Body of pancreas (tissue), 4 donors: Measurements from ENCODE around the gene C1QTNF5. TPM values are rescaled to one million over a fixed set of nuclear protein-coding genes. Genes with fewer than 3 reads are reported as not detected.
A peak's percentile ranks its signal among the peaks of the same experiment; 100 is the strongest.

Experiments used
- ATAC-seq: fragments of 150-250 bp; one replicate; pipeline ENCODE4 v1.9.1; 2016
- DNase-seq, 4 donors: peaks; one replicate each; pipeline ENCODE4 v3.0.0-alpha.2; 2019
- H3K27ac ChIP-seq, 4 donors: fragments of 200-600 bp; sonication (generic); 1 replicate in 3 of 4; 2 replicates in 1 of 4; pipeline versions ENCODE4 v1.5.1 to v1.6.1; 2016 to 2019; ENCODE audit warnings: mild to moderate bottlenecking in 1 of 4, mixed read lengths in 1 of 4, moderate library complexity in 1 of 4
- H3K27me3 ChIP-seq, 2 donors: fragments of 200-600 bp; sonication (generic); one replicate each; pipeline ENCODE4 v1.6.0; 2016; ENCODE audit warnings: mild to moderate bottlenecking in 1 of 2
- H3K36me3 ChIP-seq, 2 donors: fragments of 200-600 bp; sonication (generic); replicated peaks in 1 of 2; 2 replicates each; pipeline ENCODE4 v1.5.1; 2016; ENCODE audit warnings: low read depth in 2 of 2; ENCODE audit not compliant: insufficient read depth in 1 of 2
- H3K4me1 ChIP-seq: fragments of 200-600 bp; sonication (generic); one replicate; pipeline ENCODE4 v1.6.0; 2016
- H3K4me3 ChIP-seq, 2 donors: fragments of 200-600 bp; sonication (generic); 1 replicate in 1 of 2; 2 replicates in 1 of 2; pipeline ENCODE4 v1.5.1; 2016 to 2019
- H3K9me3 ChIP-seq, 3 donors: fragments of 200-600 bp; sonication (generic); 1 replicate in 2 of 3; 2 replicates in 1 of 3; pipeline ENCODE4 v1.5.1; 2016
- CTCF ChIP-seq, 7 experiments: fragments of 450-650 bp in 4 of 7; fragments of 200-600 bp in 3 of 7; sonication (generic) in 3 of 7; IDR thresholded peaks; one replicate each; pipeline ENCODE4 v1.5.1; 2016 to 2019; ENCODE audit warnings: antibody characterized with exemption in 7 of 7
- POLR2A ChIP-seq, 3 donors: fragments of 450-650 bp; IDR thresholded peaks; one replicate each; pipeline ENCODE4 v1.6.1; 2016; ENCODE audit warnings: antibody characterized with exemption in 3 of 3, mild to moderate bottlenecking in 2 of 3
- WGBS, 2 donors: methylation state at CpG; one replicate each; pipeline ENCODE4 v1.1.5; 2017; 5-methylcytosine and 5-hydroxymethylcytosine counted together
- intact Hi-C: fragments of 100-400 bp; cut with DNase I; formaldehyde crosslinking; loops from one replicate; pipeline ENCODE4 v1.15.1; 2023
- total RNA-seq, 2 donors: library from RNA; depleted of rRNA; stranded (reverse); fragments of >200 nt; gene quantifications; one replicate each; pipeline ENCODE4 v1.1.0, GENCODE V29; 2016

The C1QTNF5 gene
- total RNA-seq, 2 donors from 2014 or later = 28.8 to 54.1 TPM

- WGBS, 2 donors = 5 to 8% methylated on average over 9 of the region's 9 CpGs
- peak overlapping the region; percentile 19 to 76 (median 75) for H3K27ac ChIP-seq
- TF ChIP-seq POLR2A (IDR thresholded peaks at IDR 0.05) = no peak
- no peak for TF ChIP-seq CTCF (IDR thresholded peaks at IDR 0.05)
- no peak for ATAC-seq
- no peaks in the 10 kb centered on the region for H3K27me3 ChIP-seq
- peak overlapping the region in 1 of 2 donors; percentile 19 for H3K4me3 ChIP-seq
- H3K9me3 ChIP-seq = no peaks in the 10 kb centered on the region
- H3K36me3 ChIP-seq = no peaks in the 10 kb centered on the region
- no peak for DNase-seq
- peaks cover 41% of the 10 kb centered on the region for H3K4me1 ChIP-seq
- intact Hi-C loops = no loop called here
Observed at GRCh38 chr11:119382101-119382500, 41.4 kb upstream of the C1QTNF5 start.

GRCh38 chr11:119381181-119381988, 40.7 kb upstream of the C1QTNF5 start, which contains the start of gene USP2:
TSS of gene USP2 (minus strand) at chr11:119381690. CDS start at chr11:119373480, 8,210 bp downstream.
- intact Hi-C loops = no loop called here
- Histone ChIP-seq H3K36me3 (no peaks in the 10 kb centered on the region), H3K4me1 (peaks cover 46% of the 10 kb centered on the region), H3K4me3 (peak within 1 kb of the TSS; percentile 11 to 19), H3K9me3 (no peaks in the 10 kb centered on the region), H3K27me3 (no peaks in the 10 kb centered on the region), H3K27ac (peak within 1 kb of the TSS; percentile 19 to 76 (median 75))
- DNase-seq (peak; percentile 96 to 98 (median 98)), ATAC-seq (peak; percentile 98)
- TF ChIP-seq CTCF (IDR thresholded peaks at IDR 0.05) = peak; percentile 91 to 99 (median 95)
- peak; percentile 59 to 89 (median 85) for TF ChIP-seq POLR2A (IDR thresholded peaks at IDR 0.05)
- WGBS, 2 donors = 0% methylated on average over 14 to 54 of the region's 54 CpGs

GRCh38 chr11:119380827-119381180, 40.1 kb upstream of the C1QTNF5 start:
- TF ChIP-seq POLR2A (IDR thresholded peaks at IDR 0.05) (no peak), CTCF (IDR thresholded peaks at IDR 0.05) (no peak)
- ATAC-seq (no peak), DNase-seq (no peak)
- Histone ChIP-seq H3K4me1 (peaks cover 52% of the 10 kb centered on the region), H3K36me3 (no peaks in the 10 kb centered on the region), H3K4me3 (peak overlapping the region in 1 of 2 donors; percentile 14), H3K27me3 (no peaks in the 10 kb centered on the region), H3K27ac (peak overlapping the region; percentile 18 to 76 (median 75)), H3K9me3 (no peaks in the 10 kb centered on the region)
- 2 to 3% methylated on average over 8 to 10 of the region's 10 CpGs for WGBS, 2 donors
- intact Hi-C loops = no loop called here

- ATAC-seq = no peak
- 69 to 70% methylated on average over 7 to 13 of the region's 13 CpGs for WGBS, 2 donors
- Histone ChIP-seq H3K4me1 (peaks cover 56% of the 10 kb centered on the region), H3K27me3 (no peaks in the 10 kb centered on the region), H3K9me3 (no peaks in the 10 kb centered on the region), H3K36me3 (no peaks in the 10 kb centered on the region), H3K27ac (peak overlapping the region in 2 of 4 donors; percentile 18 to 75), H3K4me3 (no peak overlapping the region)
- intact Hi-C loops = no loop called here
- TF ChIP-seq POLR2A (IDR thresholded peaks at IDR 0.05) (no peak), CTCF (IDR thresholded peaks at IDR 0.05) (no peak)
- peak in 1 of 4 donors; percentile 20 for DNase-seq
Observed at GRCh38 chr11:119380160-119380826, 39.6 kb upstream of the C1QTNF5 start.
